Skeletal muscle satellite cell (primary cell): Measurements from ENCODE around the gene RHO. TPM values are rescaled to one million over a fixed set of nuclear protein-coding genes. Genes with fewer than 3 reads are reported as not detected.
"Not testable (repeated sequence)": the region's sequence is repeated elsewhere in the genome, so short reads cannot be mapped to it uniquely, and the experiment has no call there.

ENCODE experiments used
- H3K27me3 ChIP-seq: 2 replicates; pipeline ENCODE4 v1.7.0; 2013; ENCODE audit warnings: low read length; ENCODE audit not compliant: control insufficient read depth, insufficient read depth
- H3K36me3 ChIP-seq: 2 replicates; pipeline ENCODE4 v1.7.0; 2013; ENCODE audit warnings: mild to moderate bottlenecking, control low read depth, low read length; ENCODE audit not compliant: insufficient read depth
- H3K4me1 ChIP-seq: 2 replicates; pipeline ENCODE4 v1.7.0; 2013; ENCODE audit warnings: low read length; ENCODE audit not compliant: control insufficient read depth, insufficient read depth
- H3K4me2 ChIP-seq: 2 replicates; pipeline ENCODE4 v1.7.0; 2013; ENCODE audit warnings: mild to moderate bottlenecking, low read length
- H3K4me3 ChIP-seq: 2 replicates; pipeline ENCODE4 v1.7.0; 2013; ENCODE audit warnings: low read length
- H3K9ac ChIP-seq: 2 replicates; pipeline ENCODE4 v1.7.0; 2013; ENCODE audit warnings: mild to moderate bottlenecking, low read depth, low read length, moderate library complexity
- H3K9me3 ChIP-seq: replicated peaks from 2 replicates; pipeline ENCODE4 v1.7.0; 2013; ENCODE audit warnings: mild to moderate bottlenecking, control low read depth, low read length
- total RNA-seq: library from RNA; depleted of rRNA; stranded (reverse); fragments of >200 nt; gene quantifications from 2 replicates; pipeline ENCODE4 v1.2.3, GENCODE V29; 2012; rRNA removed

Gene RHO
- not detected in 2 replicates for total RNA-seq

DNA sequence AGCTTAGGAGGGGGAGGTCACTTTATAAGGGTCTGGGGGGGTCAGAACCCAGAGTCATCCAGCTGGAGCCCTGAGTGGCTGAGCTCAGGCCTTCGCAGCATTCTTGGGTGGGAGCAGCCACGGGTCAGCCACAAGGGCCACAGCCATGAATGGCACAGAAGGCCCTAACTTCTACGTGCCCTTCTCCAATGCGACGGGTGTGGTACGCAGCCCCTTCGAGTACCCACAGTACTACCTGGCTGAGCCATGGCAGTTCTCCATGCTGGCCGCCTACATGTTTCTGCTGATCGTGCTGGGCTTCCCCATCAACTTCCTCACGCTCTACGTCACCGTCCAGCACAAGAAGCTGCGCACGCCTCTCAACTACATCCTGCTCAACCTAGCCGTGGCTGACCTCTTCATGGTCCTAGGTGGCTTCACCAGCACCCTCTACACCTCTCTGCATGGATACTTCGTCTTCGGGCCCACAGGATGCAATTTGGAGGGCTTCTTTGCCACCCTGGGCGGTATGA lies at the start of gene RHO:
Gene RHO (plus strand): TSS at position 51 of the 512 bp plus-strand sequence. CDS start 95 bp downstream, at position 146.
- Histone ChIP-seq H3K4me3 (no peak within 1 kb of the TSS), H3K4me1 (no peaks in the 10 kb centered on the region), H3K9ac (no peak within 1 kb of the TSS), H3K4me2 (no peak within 1 kb of the TSS), H3K27me3 (no peaks in the 10 kb centered on the region), H3K36me3 (no peaks in the 10 kb centered on the region), H3K9me3 (no peaks in the 10 kb centered on the region)

DNA sequence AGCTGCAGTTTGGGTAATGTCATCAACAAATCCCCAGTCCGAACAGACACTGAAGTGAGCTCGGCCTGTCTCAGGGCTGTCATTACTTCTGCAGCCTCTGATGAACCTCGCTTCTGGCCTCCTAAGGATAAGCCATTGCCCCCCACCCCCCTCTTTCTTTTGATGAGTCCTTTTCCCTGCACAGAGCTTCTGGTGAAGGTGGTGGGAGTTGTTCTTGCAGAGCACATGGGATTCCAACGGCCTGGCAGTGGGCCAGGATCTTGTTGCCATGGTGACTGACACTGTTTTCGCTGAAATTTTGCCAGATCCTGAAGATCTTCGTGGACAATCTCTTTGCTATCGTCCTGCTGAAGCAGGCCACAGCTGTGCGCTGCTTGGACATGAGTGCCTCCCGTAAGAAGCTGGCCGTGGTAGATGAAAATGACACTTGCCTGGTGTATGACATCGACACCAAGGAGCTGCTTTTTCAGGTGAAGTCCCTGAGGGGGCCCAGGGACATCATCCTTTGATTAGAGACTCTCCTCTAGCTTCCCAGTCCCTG lies 47.1 kb upstream of the RHO start:
- not testable (repeated sequence) for H3K9me3 ChIP-seq, H3K9ac ChIP-seq, H3K27me3 ChIP-seq, H3K4me2 ChIP-seq, H3K4me3 ChIP-seq
- Histone ChIP-seq H3K36me3 (peaks cover 32% of the 10 kb centered on the region), H3K4me1 (peaks cover 24% of the 10 kb centered on the region)

DNA sequence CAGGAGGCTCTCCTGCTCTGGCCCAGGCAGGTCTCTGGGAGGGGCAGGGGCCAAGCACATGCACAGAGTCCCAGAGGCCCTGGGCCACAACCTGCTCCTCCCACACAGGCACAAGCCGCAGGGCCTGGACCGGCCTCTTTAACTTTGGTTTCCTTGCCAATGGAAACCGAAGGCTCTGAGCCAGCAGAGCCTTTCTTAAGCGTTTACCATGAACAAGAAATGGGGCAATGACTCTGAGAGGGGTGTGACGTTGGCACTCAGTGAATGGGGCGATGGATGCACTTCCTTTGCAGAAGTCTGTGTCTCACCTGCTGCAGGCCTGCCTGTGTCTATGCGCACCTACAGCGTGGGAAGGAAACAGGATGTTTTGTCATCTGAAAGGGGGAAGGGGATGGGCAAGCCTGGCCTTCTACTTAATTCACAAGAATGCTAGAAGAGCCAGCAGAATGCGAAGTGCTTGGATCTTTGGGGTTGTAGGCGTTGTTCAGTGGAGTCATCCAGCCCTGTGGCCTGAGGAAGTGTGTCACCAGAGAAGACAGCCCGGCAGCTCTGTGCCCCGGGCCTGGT lies 46.6 kb upstream of the RHO start:
- no peaks in the 10 kb centered on the region for H3K9me3 ChIP-seq
- no peak overlapping the region for H3K4me2 ChIP-seq
- no peaks in the 10 kb centered on the region for H3K27me3 ChIP-seq
- H3K4me3 ChIP-seq, result no peak overlapping the region
- H3K9ac ChIP-seq, result no peak overlapping the region
- peaks cover 29% of the 10 kb centered on the region for H3K36me3 ChIP-seq
- H3K4me1 ChIP-seq, result peaks cover 29% of the 10 kb centered on the region

DNA sequence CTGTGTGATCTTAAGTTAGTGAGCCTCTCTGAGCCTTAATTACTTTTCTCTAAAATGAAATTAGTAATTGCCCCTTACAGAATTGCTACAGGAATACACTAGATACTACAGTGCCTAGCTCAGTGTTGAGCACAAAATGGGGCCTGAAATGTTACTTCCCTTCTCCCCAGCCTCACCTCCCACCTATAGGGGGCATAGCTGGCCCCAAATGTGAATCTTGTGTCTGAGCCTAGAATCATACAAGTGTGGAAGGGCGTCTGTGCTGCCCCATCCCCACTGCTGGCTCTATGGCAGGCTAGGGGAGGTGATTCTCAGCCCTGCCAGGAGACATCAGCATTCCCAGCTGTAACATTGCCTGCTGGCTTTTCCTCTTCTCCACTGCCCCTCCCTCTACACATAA lies 45.7 kb upstream of the RHO start:
- H3K36me3 ChIP-seq, result peaks cover 29% of the 10 kb centered on the region
- no peaks in the 10 kb centered on the region for H3K27me3 ChIP-seq
- no peak overlapping the region for H3K9ac ChIP-seq
- no peak overlapping the region for H3K4me3 ChIP-seq
- peaks cover 38% of the 10 kb centered on the region for H3K4me1 ChIP-seq
- no peak overlapping the region for H3K4me2 ChIP-seq
- no peaks in the 10 kb centered on the region for H3K9me3 ChIP-seq

DNA sequence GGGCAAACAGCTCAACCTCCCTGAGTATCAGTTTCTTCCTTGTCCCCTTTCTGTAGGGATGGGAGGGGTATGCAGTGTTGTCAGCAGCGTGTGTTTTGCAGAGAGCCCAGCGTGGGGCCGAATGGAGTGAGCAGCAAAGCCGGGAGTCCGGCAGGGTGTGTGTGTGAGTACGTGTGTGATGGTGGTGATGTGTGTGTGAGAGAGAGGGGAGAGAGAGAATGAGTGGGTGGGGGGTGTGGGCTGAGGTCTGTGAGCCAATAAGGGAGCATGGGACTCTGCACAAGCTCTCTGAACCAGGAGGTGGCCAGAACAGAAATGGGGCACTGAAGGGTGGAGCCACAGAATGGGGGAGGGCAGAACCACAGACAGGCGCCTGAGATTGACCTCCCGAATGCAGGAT lies 44.6 kb upstream of the RHO start:
- Histone ChIP-seq H3K4me1 (peaks cover 38% of the 10 kb centered on the region), H3K27me3 (no peaks in the 10 kb centered on the region), H3K9me3 (no peaks in the 10 kb centered on the region), H3K36me3 (peaks cover 25% of the 10 kb centered on the region), H3K9ac (no peak overlapping the region), H3K4me2 (no peak overlapping the region), H3K4me3 (no peak overlapping the region)

DNA sequence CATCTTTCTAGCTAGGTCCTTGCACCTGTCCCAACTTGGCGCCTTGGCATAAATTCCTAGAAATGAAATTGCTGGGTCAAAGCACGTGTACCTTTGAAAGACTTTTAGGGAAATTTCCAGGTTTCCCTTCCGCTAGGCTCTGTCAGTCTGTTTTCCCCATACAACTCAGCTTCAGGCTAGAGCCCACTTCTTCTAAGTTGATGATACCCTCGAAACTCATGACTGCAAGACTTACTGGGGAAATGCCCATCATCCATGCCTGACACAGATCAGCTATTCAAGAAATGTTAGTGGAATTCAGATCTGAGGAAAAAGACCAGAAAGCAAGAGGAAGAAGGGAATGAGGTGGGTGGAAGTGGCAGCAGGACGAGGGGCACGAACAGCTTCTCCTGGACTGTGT lies 43.3 kb upstream of the RHO start:
- Histone ChIP-seq H3K4me1 (peaks cover 38% of the 10 kb centered on the region), H3K9ac (peak overlapping the region; percentile 32), H3K36me3 (peaks cover 18% of the 10 kb centered on the region)
- H3K4me2 ChIP-seq, H3K4me3 ChIP-seq, H3K27me3 ChIP-seq, H3K9me3 ChIP-seq: not testable (repeated sequence)

DNA sequence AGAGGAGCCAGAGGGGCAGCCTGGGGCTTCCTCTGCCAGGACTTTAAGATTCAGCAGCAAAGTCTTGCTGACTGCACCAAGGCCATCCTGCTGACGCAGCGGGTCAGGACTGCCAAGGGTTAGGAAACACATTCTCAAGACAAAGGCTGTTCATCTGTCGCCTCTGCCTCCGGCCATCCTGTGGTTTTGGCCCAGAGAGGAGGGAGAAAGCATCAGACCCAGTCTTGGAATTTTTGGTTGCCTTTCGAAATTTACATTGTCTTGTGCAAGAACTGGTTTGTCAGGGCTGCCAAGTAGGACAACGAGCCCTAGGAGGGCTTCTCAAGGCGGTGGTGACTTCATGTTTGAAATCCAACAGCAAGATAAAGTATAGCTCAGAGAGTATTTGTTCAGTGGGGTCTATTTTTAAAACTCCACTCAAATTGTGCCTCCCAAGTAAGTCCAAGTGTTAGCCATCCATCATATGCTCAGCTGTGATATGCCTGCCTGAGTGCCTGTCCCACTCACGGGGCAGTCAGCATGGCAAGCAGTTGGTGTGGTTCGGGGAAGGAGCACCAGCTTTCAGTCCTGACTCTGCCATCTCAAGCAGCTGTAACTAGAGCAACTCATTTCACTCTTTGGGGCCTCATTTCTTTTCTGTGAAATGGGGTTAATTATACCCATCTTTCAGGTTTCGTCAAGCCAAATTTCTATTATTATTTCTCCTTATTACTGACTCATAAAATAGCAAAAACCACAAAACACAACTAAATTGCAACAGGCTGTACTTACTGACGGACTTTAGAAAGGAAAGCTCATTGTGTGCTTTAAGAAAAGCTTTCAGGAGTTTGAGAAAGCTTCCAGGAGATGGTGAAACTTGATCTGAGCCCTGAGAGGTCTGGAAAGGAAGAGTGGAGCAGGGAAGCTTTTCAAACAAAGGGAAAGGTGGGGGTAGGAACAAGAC lies 42.4 kb upstream of the RHO start:
- H3K4me1 ChIP-seq, result peaks cover 45% of the 10 kb centered on the region
- no peaks in the 10 kb centered on the region for H3K9me3 ChIP-seq
- H3K4me3 ChIP-seq, result no peak overlapping the region
- H3K4me2 ChIP-seq, result peak overlapping the region; percentile 41
- peak overlapping the region; percentile 49 for H3K9ac ChIP-seq
- no peaks in the 10 kb centered on the region for H3K27me3 ChIP-seq
- peaks cover 18% of the 10 kb centered on the region for H3K36me3 ChIP-seq

DNA sequence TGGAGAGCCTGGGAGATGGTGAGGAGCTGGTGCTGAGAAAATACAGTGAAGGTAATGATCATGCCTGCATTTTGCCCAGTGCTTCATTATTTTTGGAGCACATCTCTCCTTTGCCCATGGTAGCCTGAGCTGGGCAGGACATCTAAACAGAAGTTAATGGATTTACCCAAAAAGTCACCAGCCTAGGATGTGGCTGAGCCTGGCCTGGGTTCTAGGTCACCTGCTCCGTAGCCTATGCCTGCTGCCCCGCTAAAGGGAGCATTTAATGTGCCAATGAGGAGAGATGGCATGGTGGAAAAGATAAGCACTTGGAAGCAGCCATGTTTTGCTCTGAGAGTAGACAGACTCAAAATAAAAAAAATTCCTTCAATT lies 41.8 kb upstream of the RHO start:
- peaks cover 50% of the 10 kb centered on the region for H3K4me1 ChIP-seq
- H3K9ac ChIP-seq, result peak overlapping the region; percentile 49
- H3K9me3 ChIP-seq, result no peaks in the 10 kb centered on the region
- H3K27me3 ChIP-seq, result no peaks in the 10 kb centered on the region
- H3K4me3 ChIP-seq, result no peak overlapping the region
- peaks cover 17% of the 10 kb centered on the region for H3K36me3 ChIP-seq
- peak overlapping the region; percentile 41 for H3K4me2 ChIP-seq

DNA sequence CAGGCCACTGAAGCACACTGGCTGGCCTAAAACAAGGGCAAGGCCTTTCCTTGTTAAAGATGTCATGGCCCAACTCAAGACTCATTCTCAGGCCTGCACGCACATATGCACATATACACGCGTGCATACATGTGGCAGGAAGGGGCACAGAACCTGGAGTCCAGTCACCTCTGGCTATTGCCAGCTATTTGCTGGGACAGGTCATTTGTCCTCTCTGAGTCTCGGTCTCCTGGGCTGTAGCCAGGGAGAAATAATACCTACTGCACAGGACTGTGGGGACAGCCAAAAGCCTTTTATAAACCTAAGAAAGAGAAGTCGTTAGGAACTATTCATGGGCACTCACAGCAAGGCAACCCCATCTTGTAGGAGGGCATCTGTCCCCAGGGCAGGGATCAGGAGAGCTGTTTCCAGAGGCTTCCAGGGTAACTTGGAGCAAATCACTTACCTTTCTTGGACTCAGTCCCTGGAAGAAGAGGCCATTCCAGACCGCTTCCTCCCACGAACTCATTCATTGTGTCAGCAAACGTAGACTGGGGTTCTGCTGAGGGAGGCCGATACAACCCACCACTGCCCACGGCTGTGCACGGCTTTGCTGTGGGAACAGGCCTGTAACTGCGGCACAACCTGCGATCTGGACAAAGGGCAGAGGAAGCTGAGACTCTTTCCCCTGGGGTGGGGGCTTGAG lies 41.1 kb upstream of the RHO start:
- H3K36me3 ChIP-seq, result peaks cover 10% of the 10 kb centered on the region
- H3K9ac ChIP-seq, result peak overlapping the region; percentile 49
- no peaks in the 10 kb centered on the region for H3K9me3 ChIP-seq
- H3K4me1 ChIP-seq, result peaks cover 50% of the 10 kb centered on the region
- no peak overlapping the region for H3K4me3 ChIP-seq
- H3K4me2 ChIP-seq, result no peak overlapping the region
- no peaks in the 10 kb centered on the region for H3K27me3 ChIP-seq

DNA sequence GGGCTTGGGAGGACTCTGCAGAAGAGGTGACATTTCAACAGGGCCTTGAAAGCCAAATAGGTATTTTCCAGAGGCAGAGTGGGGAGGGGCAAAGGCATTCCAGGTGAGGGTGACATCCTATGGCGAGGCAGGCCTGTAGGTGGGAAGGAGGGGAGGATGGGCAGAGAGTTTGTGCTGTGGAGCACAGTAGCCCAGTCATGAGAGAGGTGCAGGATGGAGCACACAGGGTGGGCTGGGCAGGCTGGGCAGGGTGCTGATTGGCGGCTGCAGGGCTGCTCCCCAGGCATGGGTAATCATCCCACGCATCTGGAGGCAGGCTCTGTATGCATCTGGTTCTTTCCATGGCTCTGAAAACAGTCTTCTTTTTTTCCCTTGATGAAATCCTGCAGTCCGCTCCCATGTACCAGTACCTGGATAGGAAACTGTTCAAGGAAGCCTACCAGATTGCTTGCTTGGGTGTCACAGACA lies 40.5 kb upstream of the RHO start:
- H3K4me2 ChIP-seq, H3K36me3 ChIP-seq, H3K9ac ChIP-seq, H3K27me3 ChIP-seq, H3K9me3 ChIP-seq, H3K4me3 ChIP-seq: not testable (repeated sequence)
- peaks cover 53% of the 10 kb centered on the region for H3K4me1 ChIP-seq

DNA sequence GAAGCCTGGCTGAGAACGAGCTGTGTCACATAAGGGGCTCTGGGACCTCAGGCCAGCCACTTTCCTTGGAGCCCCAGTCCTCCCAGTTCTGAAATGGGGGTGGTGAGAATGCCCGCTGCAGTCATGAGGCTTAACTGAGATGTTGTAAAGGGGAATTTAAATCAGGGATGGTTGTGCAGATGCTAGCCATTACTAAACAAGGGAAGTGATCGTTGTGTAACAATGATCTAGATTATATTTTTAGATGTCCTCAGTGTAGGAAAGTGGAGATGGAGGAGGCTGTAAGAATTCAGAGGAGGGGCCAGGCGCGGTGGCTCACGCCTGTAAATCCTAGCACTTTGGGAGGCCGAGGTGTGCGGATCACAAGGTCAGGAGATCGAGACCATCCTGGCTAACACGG lies 39.2 kb upstream of the RHO start:
- H3K4me2 ChIP-seq, H3K4me3 ChIP-seq, H3K27me3 ChIP-seq, H3K9me3 ChIP-seq, H3K9ac ChIP-seq, H3K36me3 ChIP-seq: not testable (repeated sequence)
- peaks cover 55% of the 10 kb centered on the region for H3K4me1 ChIP-seq
